Kidney (tissue), 14 donors: ENCODE data around the gene CDC42. TPM values are rescaled to one million over a fixed set of nuclear protein-coding genes. Genes with fewer than 3 reads are reported as not detected.

Experiments used
- DNase-seq, 5 donors: peaks; one replicate each; pipeline ENCODE4 v3.0.0-alpha.2; 2013 to 2020
- FAIRE-seq: peaks from 2 replicates; lab custom pipeline; 2012; peaks lifted over from hg19 to GRCh38; lab: Jason Lieb, UNC
- H3K27ac ChIP-seq, 2 donors: one replicate each; pipeline ENCODE4 v1.7.0; 2013; ENCODE audit warnings: low read depth in 2 of 2, low read length in 2 of 2, inconsistent platforms in 1 of 2
- H3K27me3 ChIP-seq: one replicate; pipeline ENCODE4 v1.7.1; 2013; ENCODE audit warnings: low read length, inconsistent platforms; ENCODE audit not compliant: control insufficient read depth, insufficient read depth
- H3K36me3 ChIP-seq, 3 donors: one replicate each; pipeline versions ENCODE4 v1.7.0 to v1.7.1; 2013; ENCODE audit warnings: low read length in 3 of 3, control low read depth in 1 of 3, inconsistent platforms in 1 of 3; ENCODE audit not compliant: insufficient read depth in 3 of 3, control insufficient read depth in 2 of 3
- H3K4me1 ChIP-seq, 3 donors: one replicate each; pipeline versions ENCODE4 v1.7.0 to v1.7.1; 2013; ENCODE audit warnings: low read length in 3 of 3, inconsistent platforms in 1 of 3, low read depth in 1 of 3; ENCODE audit not compliant: control insufficient read depth in 2 of 3, insufficient read depth in 2 of 3
- H3K4me3 ChIP-seq, 3 donors: one replicate each; pipeline versions ENCODE4 v1.7.0 to v1.8.1; 2013; ENCODE audit warnings: low read length in 3 of 3, control low read depth in 1 of 3, inconsistent platforms in 1 of 3
- H3K9ac ChIP-seq, 3 donors: one replicate each; pipeline versions ENCODE4 v1.7.0 to v1.7.1; 2013; ENCODE audit warnings: low read length in 3 of 3, control low read depth in 1 of 3, inconsistent platforms in 1 of 3
- H3K9me3 ChIP-seq, 3 donors: one replicate each; pipeline versions ENCODE4 v1.7.0 to v1.7.1; 2013; ENCODE audit warnings: low read length in 3 of 3, control low read depth in 1 of 3, inconsistent platforms in 1 of 3; ENCODE audit not compliant: control insufficient read depth in 2 of 3, insufficient read depth in 1 of 3
- CTCF ChIP-seq: IDR thresholded peaks from 3 replicates; pipeline ENCODE4 v1.5.1; 2012; ENCODE audit warnings: mild to moderate bottlenecking, moderate library complexity, borderline replicate concordance; ENCODE audit not compliant: insufficient read depth; ENCODE audit errors: extremely low read depth
- intact Hi-C: fragments of 100-400 bp; cut with DNase I; formaldehyde crosslinking; loops from one replicate; pipeline ENCODE4 v1.11.1; 2022
- polyA plus RNA-seq: library from polyadenylated mRNA; stranded (reverse); fragments of 350-450 nt; fragmentation: Illumina TruSeq; extraction: RNeasy Lipid Tissue Mini Kit (QIAGEN cat#74804); gene quantifications from one replicate; pipeline ENCODE4 v1.2.3, GENCODE V29; 2014; ENCODE audit warnings: low read depth, low replicate concordance; ENCODE audit not compliant: insufficient read depth
- total RNA-seq: library from RNA; stranded (reverse); fragmentation: NEBNext Ultra II Directional; extraction: Animal tissue kit (Norgen Biotek cat#: 25700); gene quantifications from one replicate; pipeline ENCODE4 v1.2.1, GENCODE V29; 2021
- donor health status: control.
- donor health status: control.
- donor health status: control.
- donor health status: control.
- donor health status: control.
- donor health status: DM: yes; HTN: yes; CAD: no.
- donor health status: Normal renal cell carcinoma (clear cell type).

Gene CDC42
- total and polyA plus RNA-seq, 2 donors from 2014 or later: 207 to 248 TPM

GRCh38 chr1:22137004-22137720, 84.7 kb downstream of the CDC42 start:
- H3K27ac ChIP-seq: no peak overlapping the region
- no peak overlapping the region for H3K4me3 ChIP-seq
- DNase-seq (peak in 4 of 5 donors; percentile 58 to 72 (median 64)), FAIRE-seq (no peak)
- H3K4me1 ChIP-seq: peaks cover 0 to 4% (median 0%) of the 10 kb centered on the region in 3 donors
- H3K9me3 ChIP-seq: no peaks in the 10 kb centered on the region
- no peak for TF ChIP-seq CTCF
- no peaks in the 10 kb centered on the region for H3K36me3 ChIP-seq
- intact Hi-C loops: no loop called here
- H3K9ac ChIP-seq: no peak overlapping the region
- peaks cover 4% of the 10 kb centered on the region for H3K27me3 ChIP-seq

- FAIRE-seq (no peak), DNase-seq (no peak)
- intact Hi-C loops: no loop called here
- no peak overlapping the region for H3K4me3 ChIP-seq
- H3K36me3 ChIP-seq: no peaks in the 10 kb centered on the region
- no peaks in the 10 kb centered on the region for H3K9me3 ChIP-seq
- TF ChIP-seq CTCF: no peak
- no peak overlapping the region for H3K9ac ChIP-seq
- peaks cover 0 to 6% (median 0%) of the 10 kb centered on the region in 3 donors for H3K4me1 ChIP-seq
- H3K27ac ChIP-seq: no peak overlapping the region
- H3K27me3 ChIP-seq: peaks cover 7% of the 10 kb centered on the region
Observed at GRCh38 chr1:22139066-22139594, 86.6 kb downstream of the CDC42 start.

- H3K9me3 ChIP-seq: no peaks in the 10 kb centered on the region
- no peak for DNase-seq
- no peak overlapping the region for H3K27ac ChIP-seq
- intact Hi-C loops: no loop called here
- no peak overlapping the region for H3K9ac ChIP-seq
- peaks cover 0 to 6% (median 0%) of the 10 kb centered on the region in 3 donors for H3K4me1 ChIP-seq
- no peak overlapping the region for H3K4me3 ChIP-seq
- no peak for FAIRE-seq
- TF ChIP-seq CTCF: no peak
- H3K36me3 ChIP-seq: no peaks in the 10 kb centered on the region
- H3K27me3 ChIP-seq: peaks cover 10% of the 10 kb centered on the region
Observed at GRCh38 chr1:22139817-22140216, 87.3 kb downstream of the CDC42 start.

Other genes starting within 250 kb of the CDC42 start
- 0.79 TPM for gene LDLRAD2, start 240.4 kb upstream of the CDC42 start, total RNA-seq
- not detected for gene LDLRAD2, start 240.4 kb upstream of the CDC42 start, polyA plus RNA-seq
- gene HSPG2, start 115.4 kb upstream of the CDC42 start, total RNA-seq: 510 TPM
- 60.4 TPM for gene HSPG2, start 115.4 kb upstream of the CDC42 start, polyA plus RNA-seq
- gene CELA3B, start 75.7 kb upstream of the CDC42 start, total RNA-seq: not detected
- not detected for gene CELA3B, start 75.7 kb upstream of the CDC42 start, polyA plus RNA-seq
- gene CELA3A, start 51.1 kb upstream of the CDC42 start, total RNA-seq: not detected
- gene CELA3A, start 51.1 kb upstream of the CDC42 start, polyA plus RNA-seq: not detected
- 0.69 TPM for gene WNT4, start 90.4 kb downstream of the CDC42 start, total RNA-seq
- gene WNT4, start 90.4 kb downstream of the CDC42 start, polyA plus RNA-seq: 0.45 TPM